ENCODE data around the gene CAT. TPM values are rescaled to one million over a fixed set of nuclear protein-coding genes. Genes with fewer than 3 reads are reported as not detected.

The CAT gene
- total RNA-seq, result 73.6 TPM

DNA sequence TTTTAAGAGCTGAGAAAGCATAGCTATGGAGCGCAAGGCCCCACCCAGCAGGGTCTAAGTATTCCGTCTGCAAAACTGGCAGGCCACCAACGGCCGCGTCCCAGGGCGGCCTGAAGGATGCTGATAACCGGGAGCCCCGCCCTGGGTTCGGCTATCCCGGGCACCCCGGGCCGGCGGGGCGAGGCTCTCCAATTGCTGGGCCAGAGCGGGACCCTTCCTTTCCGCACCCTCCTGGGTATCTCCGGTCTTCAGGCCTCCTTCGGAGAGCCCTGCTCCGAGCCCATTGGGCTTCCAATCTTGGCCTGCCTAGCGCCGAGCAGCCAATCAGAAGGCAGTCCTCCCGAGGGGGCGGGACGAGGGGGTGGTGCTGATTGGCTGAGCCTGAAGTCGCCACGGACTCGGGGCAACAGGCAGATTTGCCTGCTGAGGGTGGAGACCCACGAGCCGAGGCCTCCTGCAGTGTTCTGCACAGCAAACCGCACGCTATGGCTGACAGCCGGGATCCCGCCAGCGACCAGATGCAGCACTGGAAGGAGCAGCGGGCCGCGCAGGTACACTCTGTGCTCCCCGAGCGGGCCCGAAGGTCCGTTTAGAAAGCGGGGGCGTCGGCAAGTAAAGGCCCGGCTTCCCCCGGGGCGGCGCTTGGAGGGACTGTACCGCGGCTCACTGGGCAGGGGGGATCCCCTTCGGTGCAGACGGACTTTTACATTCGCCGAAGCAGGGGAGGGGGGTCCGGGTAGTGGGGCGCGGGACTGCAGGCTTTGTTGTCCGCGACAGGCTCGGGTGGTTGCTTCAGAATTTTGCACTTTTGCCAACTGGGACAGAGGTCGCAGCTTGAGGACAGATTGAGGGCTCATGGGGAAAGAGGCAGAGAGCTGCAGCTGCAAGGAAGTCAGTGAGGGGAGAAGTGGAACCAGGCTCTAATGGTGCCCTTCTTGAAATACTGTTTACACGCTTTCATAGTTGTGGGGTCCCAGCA, at the start of gene CAT:
TSS of gene CAT (plus strand) at position 406 of the 979 bp plus-strand sequence. CDS start at position 486, 80 bp downstream.
- peak within 1 kb of the TSS; percentile 81 to 93 (median 88) for H3K9ac ChIP-seq (ENCODE audit: low read depth in 1 of 3, low read length in 3 of 3)
- H3K27ac ChIP-seq (ENCODE audit: low read depth, low read length), result peak within 1 kb of the TSS; percentile 87
- peaks cover 13 to 24% (median 24%) of the 10 kb centered on the region in 3 donors for H3K4me1 ChIP-seq (ENCODE audit: control insufficient read depth in 3 of 3, insufficient read depth in 3 of 3, low read length in 3 of 3)
- H3K36me3 ChIP-seq (ENCODE audit: control insufficient read depth in 3 of 3, insufficient read depth in 3 of 3, low read length in 3 of 3), result no peaks in the 10 kb centered on the region
- peak within 1 kb of the TSS; percentile 88 to 97 (median 97) for H3K4me3 ChIP-seq (ENCODE audit: low read length in 3 of 3)
- no peaks in the 10 kb centered on the region for H3K9me3 ChIP-seq (ENCODE audit: control insufficient read depth in 3 of 3, low read length in 3 of 3)
- H3K27me3 ChIP-seq (ENCODE audit: control insufficient read depth in 3 of 3, insufficient read depth in 3 of 3, low read length in 3 of 3), result no peaks in the 10 kb centered on the region

DNA sequence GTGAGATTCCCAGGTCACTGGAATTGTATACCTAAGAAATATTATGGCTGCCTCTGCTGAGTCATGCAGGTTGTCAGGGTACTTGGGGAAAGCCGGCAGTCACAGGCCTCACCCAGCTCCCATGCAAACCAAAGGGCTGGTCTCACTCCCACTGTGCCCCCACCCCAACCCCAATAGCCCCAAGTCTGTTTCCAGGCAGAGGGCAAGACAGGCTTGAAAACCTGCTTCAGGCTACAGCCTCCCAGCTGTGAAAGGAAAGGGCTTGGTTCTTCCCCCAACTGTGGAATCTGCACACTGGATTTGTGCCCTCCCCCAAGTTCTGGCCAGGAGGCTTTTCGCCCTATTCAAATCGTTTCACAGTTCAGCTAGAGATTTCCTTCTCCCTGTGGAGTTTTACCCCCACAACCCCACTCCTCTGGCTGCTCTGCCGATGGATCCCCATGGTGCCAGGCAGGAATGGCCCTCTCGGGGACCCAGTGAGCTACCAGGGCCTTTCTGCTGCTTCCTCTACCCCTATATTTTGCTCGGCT, 43.9 kb upstream of the CAT start:
- Histone ChIP-seq H3K27ac (ENCODE audit: low read depth, low read length) (no peak overlapping the region), H3K9me3 (ENCODE audit: control insufficient read depth in 3 of 3, low read length in 3 of 3) (no peaks in the 10 kb centered on the region), H3K27me3 (ENCODE audit: control insufficient read depth in 3 of 3, insufficient read depth in 3 of 3, low read length in 3 of 3) (no peaks in the 10 kb centered on the region), H3K4me3 (ENCODE audit: low read length in 3 of 3) (no peak overlapping the region), H3K9ac (ENCODE audit: low read depth in 1 of 3, low read length in 3 of 3) (no peak overlapping the region), H3K4me1 (ENCODE audit: control insufficient read depth in 3 of 3, insufficient read depth in 3 of 3, low read length in 3 of 3) (peaks cover 5 to 9% (median 5%) of the 10 kb centered on the region in 3 donors), H3K36me3 (ENCODE audit: control insufficient read depth in 3 of 3, insufficient read depth in 3 of 3, low read length in 3 of 3) (no peaks in the 10 kb centered on the region)

DNA sequence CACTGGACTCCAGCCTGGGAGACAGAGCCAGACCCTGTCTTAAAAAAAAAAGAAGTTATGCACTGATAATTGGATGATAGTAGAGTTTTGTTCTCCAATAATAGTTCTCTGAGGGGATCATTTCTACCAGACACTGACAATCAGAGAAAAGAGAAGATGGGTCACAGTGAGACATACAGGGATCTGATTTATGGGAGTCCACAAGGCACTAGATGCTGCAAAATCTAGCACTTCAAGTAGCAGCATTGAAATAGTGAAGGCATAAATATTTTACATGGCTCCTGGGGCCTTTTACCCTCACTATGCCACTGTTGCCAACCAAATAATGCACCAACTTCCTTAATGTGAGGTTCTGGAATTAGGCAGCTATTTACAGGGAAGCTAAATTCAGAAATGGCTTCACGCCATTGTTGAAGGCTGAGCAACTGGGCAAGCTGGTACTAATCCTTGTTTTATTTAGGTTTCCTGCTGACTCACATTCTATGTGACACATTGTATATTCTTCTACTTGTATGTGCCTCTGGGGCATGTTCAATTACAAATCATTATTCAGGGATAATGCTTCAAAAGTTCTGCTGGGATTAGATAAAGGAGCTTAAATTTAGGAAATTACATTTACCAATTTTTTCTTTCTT, 42.7 kb upstream of the CAT start:
- peak overlapping the region in 1 of 3 donors; percentile 8 for H3K4me3 ChIP-seq (ENCODE audit: low read length in 3 of 3)
- H3K27ac ChIP-seq (ENCODE audit: low read depth, low read length), result no peak overlapping the region
- peaks cover 0 to 3% (median 0%) of the 10 kb centered on the region in 3 donors for H3K9me3 ChIP-seq (ENCODE audit: control insufficient read depth in 3 of 3, low read length in 3 of 3)
- no peak overlapping the region for H3K9ac ChIP-seq (ENCODE audit: low read depth in 1 of 3, low read length in 3 of 3)
- peaks cover 5 to 9% (median 5%) of the 10 kb centered on the region in 3 donors for H3K4me1 ChIP-seq (ENCODE audit: control insufficient read depth in 3 of 3, insufficient read depth in 3 of 3, low read length in 3 of 3)
- no peaks in the 10 kb centered on the region for H3K27me3 ChIP-seq (ENCODE audit: control insufficient read depth in 3 of 3, insufficient read depth in 3 of 3, low read length in 3 of 3)
- H3K36me3 ChIP-seq (ENCODE audit: control insufficient read depth in 3 of 3, insufficient read depth in 3 of 3, low read length in 3 of 3), result no peaks in the 10 kb centered on the region

DNA sequence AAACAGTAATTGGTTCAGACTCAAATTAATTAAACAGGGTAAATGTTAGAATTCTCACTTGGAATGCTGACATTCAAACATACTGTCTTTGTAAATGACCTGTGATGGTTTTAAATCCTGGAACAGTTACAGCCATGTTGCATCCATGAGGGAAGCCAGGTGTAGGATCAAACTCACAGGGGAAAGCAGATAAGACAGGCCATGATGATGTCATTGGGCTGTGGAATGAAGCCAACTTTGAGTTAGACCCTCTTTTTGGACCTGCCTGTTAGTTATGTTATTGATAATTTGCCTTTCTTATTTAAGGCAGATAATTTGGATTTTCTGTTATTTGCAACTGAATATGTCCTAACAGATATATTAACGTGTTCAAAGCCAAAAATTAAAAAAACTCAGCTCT, 41.6 kb upstream of the CAT start:
- peaks cover 0 to 3% (median 0%) of the 10 kb centered on the region in 3 donors for H3K9me3 ChIP-seq (ENCODE audit: control insufficient read depth in 3 of 3, low read length in 3 of 3)
- H3K27ac ChIP-seq (ENCODE audit: low read depth, low read length), result no peak overlapping the region
- peaks cover 5 to 9% (median 5%) of the 10 kb centered on the region in 3 donors for H3K4me1 ChIP-seq (ENCODE audit: control insufficient read depth in 3 of 3, insufficient read depth in 3 of 3, low read length in 3 of 3)
- no peak overlapping the region for H3K9ac ChIP-seq (ENCODE audit: low read depth in 1 of 3, low read length in 3 of 3)
- H3K36me3 ChIP-seq (ENCODE audit: control insufficient read depth in 3 of 3, insufficient read depth in 3 of 3, low read length in 3 of 3), result no peaks in the 10 kb centered on the region
- no peaks in the 10 kb centered on the region for H3K27me3 ChIP-seq (ENCODE audit: control insufficient read depth in 3 of 3, insufficient read depth in 3 of 3, low read length in 3 of 3)
- H3K4me3 ChIP-seq (ENCODE audit: low read length in 3 of 3), result no peak overlapping the region

DNA sequence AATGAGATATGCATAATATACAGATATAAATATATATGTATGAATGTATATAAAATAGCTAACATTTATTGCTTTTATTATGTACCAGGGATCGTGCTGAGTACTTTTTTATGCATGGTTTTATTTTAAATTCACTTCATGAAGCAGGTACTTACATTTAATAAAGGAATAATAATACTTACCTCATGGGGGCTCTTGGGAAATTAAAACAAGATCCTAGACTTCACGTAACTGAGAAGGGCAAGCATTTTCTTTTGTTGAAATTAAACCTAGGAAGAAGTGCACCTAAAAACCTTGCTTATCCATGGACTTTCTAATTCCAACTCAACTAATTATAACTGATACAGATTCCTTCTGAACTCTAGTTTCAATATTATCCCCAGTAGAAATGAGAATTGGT, 40.9 kb upstream of the CAT start:
- Histone ChIP-seq H3K27me3 (ENCODE audit: control insufficient read depth in 3 of 3, insufficient read depth in 3 of 3, low read length in 3 of 3) (no peaks in the 10 kb centered on the region), H3K9ac (ENCODE audit: low read depth in 1 of 3, low read length in 3 of 3) (no peak overlapping the region), H3K4me3 (ENCODE audit: low read length in 3 of 3) (no peak overlapping the region), H3K9me3 (ENCODE audit: control insufficient read depth in 3 of 3, low read length in 3 of 3) (peaks cover 0 to 3% (median 0%) of the 10 kb centered on the region in 3 donors), H3K4me1 (ENCODE audit: control insufficient read depth in 3 of 3, insufficient read depth in 3 of 3, low read length in 3 of 3) (peaks cover 5 to 9% (median 5%) of the 10 kb centered on the region in 3 donors), H3K27ac (ENCODE audit: low read depth, low read length) (no peak overlapping the region), H3K36me3 (ENCODE audit: control insufficient read depth in 3 of 3, insufficient read depth in 3 of 3, low read length in 3 of 3) (no peaks in the 10 kb centered on the region)

DNA sequence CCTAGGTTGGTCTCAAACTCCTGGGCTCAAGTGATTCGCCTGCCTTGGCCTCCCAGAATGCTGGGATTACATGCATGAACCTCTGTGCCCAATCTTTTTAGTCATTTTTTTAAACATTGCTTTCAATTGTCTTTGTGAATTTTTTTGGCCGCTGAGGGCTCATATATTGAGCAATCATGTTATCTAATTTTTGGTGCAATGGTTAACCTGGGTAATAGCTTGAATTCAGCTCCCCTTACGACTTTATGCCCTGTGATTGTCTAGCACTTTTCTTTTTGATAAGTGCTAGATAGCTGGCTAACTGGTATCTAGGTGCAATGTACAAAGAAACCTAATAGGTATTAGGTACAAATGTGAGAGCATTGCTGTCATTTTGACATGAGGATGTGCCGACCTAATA, 35.3 kb upstream of the CAT start:
- H3K4me3 ChIP-seq (ENCODE audit: low read length in 3 of 3), result no peak overlapping the region
- H3K9me3 ChIP-seq (ENCODE audit: control insufficient read depth in 3 of 3, low read length in 3 of 3), result peaks cover 0 to 3% (median 0%) of the 10 kb centered on the region in 3 donors
- H3K4me1 ChIP-seq (ENCODE audit: control insufficient read depth in 3 of 3, insufficient read depth in 3 of 3, low read length in 3 of 3), result no peaks in the 10 kb centered on the region
- H3K27me3 ChIP-seq (ENCODE audit: control insufficient read depth in 3 of 3, insufficient read depth in 3 of 3, low read length in 3 of 3), result no peaks in the 10 kb centered on the region
- H3K27ac ChIP-seq (ENCODE audit: low read depth, low read length), result no peak overlapping the region
- no peaks in the 10 kb centered on the region for H3K36me3 ChIP-seq (ENCODE audit: control insufficient read depth in 3 of 3, insufficient read depth in 3 of 3, low read length in 3 of 3)
- H3K9ac ChIP-seq (ENCODE audit: low read depth in 1 of 3, low read length in 3 of 3), result no peak overlapping the region

DNA sequence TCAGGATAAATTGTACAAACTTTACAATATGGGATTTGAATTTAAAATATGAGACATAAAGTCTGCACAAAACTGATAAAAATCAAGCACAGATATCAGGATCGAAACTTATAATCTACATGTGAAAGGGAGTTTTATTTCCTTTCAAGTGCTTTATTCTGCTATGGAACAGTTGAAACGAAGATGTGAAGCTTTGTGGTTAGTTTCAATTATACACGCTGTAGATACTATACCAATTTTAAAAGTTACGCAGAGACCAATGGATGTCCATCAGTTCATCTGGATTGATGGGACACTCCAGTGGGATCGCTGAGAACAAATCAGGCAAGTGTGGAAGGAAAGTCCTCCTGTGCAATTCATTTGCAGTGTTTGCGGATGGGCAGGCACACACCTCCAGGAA, 34.5 kb upstream of the CAT start:
- no peak overlapping the region for H3K4me3 ChIP-seq (ENCODE audit: low read length in 3 of 3)
- peaks cover 0 to 3% (median 0%) of the 10 kb centered on the region in 3 donors for H3K9me3 ChIP-seq (ENCODE audit: control insufficient read depth in 3 of 3, low read length in 3 of 3)
- H3K36me3 ChIP-seq (ENCODE audit: control insufficient read depth in 3 of 3, insufficient read depth in 3 of 3, low read length in 3 of 3), result no peaks in the 10 kb centered on the region
- no peak overlapping the region for H3K27ac ChIP-seq (ENCODE audit: low read depth, low read length)
- H3K4me1 ChIP-seq (ENCODE audit: control insufficient read depth in 3 of 3, insufficient read depth in 3 of 3, low read length in 3 of 3), result no peaks in the 10 kb centered on the region
- no peak overlapping the region for H3K9ac ChIP-seq (ENCODE audit: low read depth in 1 of 3, low read length in 3 of 3)
- no peaks in the 10 kb centered on the region for H3K27me3 ChIP-seq (ENCODE audit: control insufficient read depth in 3 of 3, insufficient read depth in 3 of 3, low read length in 3 of 3)

DNA sequence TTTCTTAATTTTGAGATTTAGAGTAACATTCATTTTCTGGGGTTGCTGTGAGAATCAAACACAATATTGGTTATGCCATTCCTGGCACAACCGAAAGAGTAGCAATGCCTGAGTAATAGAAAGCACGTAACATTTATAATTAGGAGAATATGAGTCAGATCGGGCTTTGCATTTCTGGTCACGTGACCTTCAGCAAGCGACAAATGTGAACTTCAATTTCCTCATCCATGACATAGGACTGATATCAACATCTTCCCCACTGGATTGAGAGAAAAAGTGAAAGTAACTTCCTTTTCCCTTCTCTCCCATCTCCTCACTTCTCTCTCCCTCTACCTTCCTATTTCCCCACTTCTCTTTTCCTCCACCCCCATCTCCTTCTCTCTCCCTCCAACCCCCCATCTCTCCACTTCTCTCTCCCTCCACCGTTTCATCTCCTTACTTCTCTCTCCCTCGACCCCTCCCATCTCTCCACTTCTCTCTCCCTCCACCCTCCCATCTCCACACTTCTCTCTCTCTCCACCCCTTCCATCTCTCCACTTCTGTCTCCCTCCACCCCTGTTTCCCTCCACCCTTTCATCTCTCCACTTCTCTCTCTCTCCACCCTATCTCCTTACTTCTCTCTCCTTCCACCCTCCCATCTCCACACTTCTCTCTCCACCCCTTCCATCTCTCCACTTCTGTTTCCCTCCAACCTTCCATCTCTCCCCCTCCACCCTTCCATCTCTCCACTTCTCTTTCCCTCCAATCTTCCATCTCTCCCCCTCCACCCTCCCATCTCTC, 33.5 kb upstream of the CAT start:
- Histone ChIP-seq H3K9me3 (ENCODE audit: control insufficient read depth in 3 of 3, low read length in 3 of 3) (no peaks in the 10 kb centered on the region), H3K9ac (ENCODE audit: low read depth in 1 of 3, low read length in 3 of 3) (no peak overlapping the region), H3K4me1 (ENCODE audit: control insufficient read depth in 3 of 3, insufficient read depth in 3 of 3, low read length in 3 of 3) (no peaks in the 10 kb centered on the region), H3K27ac (ENCODE audit: low read depth, low read length) (no peak overlapping the region), H3K4me3 (ENCODE audit: low read length in 3 of 3) (peak overlapping the region; percentile 51 to 55 (median 52)), H3K36me3 (ENCODE audit: control insufficient read depth in 3 of 3, insufficient read depth in 3 of 3, low read length in 3 of 3) (no peaks in the 10 kb centered on the region), H3K27me3 (ENCODE audit: control insufficient read depth in 3 of 3, insufficient read depth in 3 of 3, low read length in 3 of 3) (no peaks in the 10 kb centered on the region)

DNA sequence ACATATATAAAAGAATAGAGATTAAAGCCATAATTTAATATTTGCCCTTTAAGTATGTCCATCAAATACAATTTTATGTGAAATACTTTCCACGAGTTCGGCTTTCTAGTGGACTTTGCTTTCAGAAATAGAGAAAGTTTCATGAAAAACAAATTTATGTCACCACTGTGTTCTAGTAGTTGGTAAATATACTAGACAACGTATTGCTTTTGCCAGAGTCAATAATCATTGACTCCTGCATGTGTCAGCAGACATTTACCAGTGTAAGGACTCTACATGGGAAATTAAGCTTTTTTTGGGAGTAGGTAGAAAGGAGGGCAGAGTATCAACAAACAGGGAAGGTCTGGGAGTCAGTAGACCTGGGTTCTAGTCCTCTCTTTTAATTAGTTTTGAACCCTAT, 32.3 kb upstream of the CAT start:
- H3K9ac ChIP-seq (ENCODE audit: low read depth in 1 of 3, low read length in 3 of 3), result no peak overlapping the region
- H3K36me3 ChIP-seq (ENCODE audit: control insufficient read depth in 3 of 3, insufficient read depth in 3 of 3, low read length in 3 of 3), result no peaks in the 10 kb centered on the region
- H3K27me3 ChIP-seq (ENCODE audit: control insufficient read depth in 3 of 3, insufficient read depth in 3 of 3, low read length in 3 of 3), result no peaks in the 10 kb centered on the region
- no peak overlapping the region for H3K4me3 ChIP-seq (ENCODE audit: low read length in 3 of 3)
- H3K9me3 ChIP-seq (ENCODE audit: control insufficient read depth in 3 of 3, low read length in 3 of 3), result no peaks in the 10 kb centered on the region
- H3K4me1 ChIP-seq (ENCODE audit: control insufficient read depth in 3 of 3, insufficient read depth in 3 of 3, low read length in 3 of 3), result no peaks in the 10 kb centered on the region
- H3K27ac ChIP-seq (ENCODE audit: low read depth, low read length), result no peak overlapping the region

Measured in skeletal muscle tissue (tissue), 4 donors.